Mesothelial cell of epicardium (in vitro differentiated cells): ENCODE measurements around the gene SLC25A3. TPM values are rescaled to one million over a fixed set of nuclear protein-coding genes. Genes with fewer than 3 reads are reported as not detected.

Experiments used
- DNase-seq, 2 experiments: peaks; one replicate each; pipeline ENCODE4 v3.0.0; 2021; ENCODE audit warnings: low spot score in 2 of 2; ENCODE audit not compliant: unreplicated experiment in 2 of 2
- H3K27ac Mint-ChIP-seq: 2 replicates; pipeline ENCODE4 v1.8.0; 2021; ENCODE audit warnings: mixed read lengths
- H3K27me3 Mint-ChIP-seq: 2 replicates; pipeline ENCODE4 v1.8.0; 2021; ENCODE audit warnings: low read depth, mixed read lengths
- H3K36me3 Mint-ChIP-seq: 2 replicates; pipeline ENCODE4 v1.8.0; 2021; ENCODE audit warnings: mixed read lengths
- H3K4me1 Mint-ChIP-seq: 2 replicates; pipeline ENCODE4 v1.8.0; 2021; ENCODE audit warnings: mixed read lengths
- H3K4me3 Mint-ChIP-seq: 2 replicates; pipeline ENCODE4 v1.8.0; 2021; ENCODE audit warnings: mild to moderate bottlenecking, moderate library complexity, mixed read lengths
- H3K9me3 Mint-ChIP-seq: 2 replicates; pipeline ENCODE4 v1.8.0; 2021; ENCODE audit warnings: mixed read lengths
- total RNA-seq: library from RNA; stranded (reverse); gene quantifications from 3 replicates; pipeline ENCODE4 v1.2.1, GENCODE V29; 2021
- TF ChIP-seq, protein P1 (sequence below): fragments of 200-600 bp; sonication (generic); IDR thresholded peaks from one replicate; pipeline ENCODE4 v1.5.0; 2021; ENCODE audit warnings: antibody characterized with exemption; ENCODE audit not compliant: unreplicated experiment

The SLC25A3 gene
- total RNA-seq, 1 donor from 2014 or later = 511 TPM

DNA sequence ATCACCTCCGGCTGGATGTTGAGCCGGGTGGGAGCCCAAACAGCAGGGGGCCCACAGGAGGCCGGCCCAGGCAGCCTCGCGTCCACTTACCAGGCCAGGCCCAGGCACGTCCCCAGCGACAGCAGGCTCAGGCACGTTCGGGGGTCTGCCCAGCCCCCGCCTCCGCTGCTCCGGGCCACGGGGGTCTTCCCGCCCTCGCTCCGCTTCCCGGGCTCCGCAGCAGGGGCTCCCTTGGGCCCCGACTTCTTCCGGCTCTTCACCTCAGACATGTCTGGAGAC, 50.9 kb downstream of the SLC25A3 start:
- Mint-ChIP-seq H3K9me3 (no peaks in the 10 kb centered on the region), H3K36me3 (peaks cover 4% of the 10 kb centered on the region)
- no peak for DNase-seq

DNA sequence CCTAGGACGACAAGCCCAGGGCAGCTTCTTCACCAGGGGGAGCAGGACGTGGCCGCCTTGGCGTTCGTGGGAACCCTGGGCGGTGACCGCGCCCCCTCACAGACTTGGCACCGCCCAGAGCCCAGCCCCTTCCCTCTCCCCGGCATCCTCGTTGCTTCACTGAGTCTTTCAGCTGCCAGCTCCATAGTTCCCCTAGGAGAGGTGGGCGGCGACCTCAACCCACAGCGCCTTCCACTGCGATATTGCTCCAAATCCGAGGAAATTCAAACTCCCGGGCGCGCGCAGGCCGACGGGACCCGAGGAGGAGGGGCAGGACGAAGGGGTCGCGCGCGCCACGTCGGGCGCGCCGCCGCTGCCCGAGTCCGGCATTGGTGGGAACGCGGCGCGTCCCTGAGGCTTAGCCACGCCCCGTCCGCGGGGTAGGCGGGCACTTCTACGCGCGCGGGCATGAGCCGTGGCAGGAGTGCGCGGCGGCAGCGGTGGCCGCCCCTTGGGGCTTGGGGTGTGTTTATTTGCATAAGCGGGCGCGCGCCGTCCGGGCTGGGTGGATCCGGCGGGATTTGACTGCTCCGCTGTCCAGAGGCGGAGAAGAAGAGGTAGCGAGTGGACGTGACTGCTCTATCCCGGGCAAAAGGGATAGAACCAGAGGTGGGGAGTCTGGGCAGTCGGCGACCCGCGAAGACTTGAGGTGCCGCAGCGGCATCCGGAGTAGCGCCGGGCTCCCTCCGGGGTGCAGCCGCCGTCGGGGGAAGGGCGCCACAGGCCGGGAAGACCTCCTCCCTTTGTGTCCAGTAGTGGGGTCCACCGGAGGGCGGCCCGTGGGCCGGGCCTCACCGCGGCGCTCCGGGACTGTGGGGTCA, 51.5 kb downstream of the SLC25A3 start, which contains the start of the genes APAF1 and IKBIP:
Gene APAF1 (plus strand): TSS at position 579 of the 860 bp plus-strand sequence. CDS start 3,070 bp downstream, outside the sequence.
Gene IKBIP (minus strand): TSS at position 77 of the 860 bp plus-strand sequence. CDS start 87 bp downstream, outside the sequence.
- Mint-ChIP-seq H3K4me3 (peak within 1 kb of the TSS; percentile 97), H3K4me1 (peaks cover 17% of the 10 kb centered on the region), H3K27ac (peak within 1 kb of the TSS; percentile 98), H3K27me3 (no peaks in the 10 kb centered on the region), H3K9me3 (no peaks in the 10 kb centered on the region), H3K36me3 (peaks cover 9% of the 10 kb centered on the region)
- TF ChIP-seq, protein P1, sequence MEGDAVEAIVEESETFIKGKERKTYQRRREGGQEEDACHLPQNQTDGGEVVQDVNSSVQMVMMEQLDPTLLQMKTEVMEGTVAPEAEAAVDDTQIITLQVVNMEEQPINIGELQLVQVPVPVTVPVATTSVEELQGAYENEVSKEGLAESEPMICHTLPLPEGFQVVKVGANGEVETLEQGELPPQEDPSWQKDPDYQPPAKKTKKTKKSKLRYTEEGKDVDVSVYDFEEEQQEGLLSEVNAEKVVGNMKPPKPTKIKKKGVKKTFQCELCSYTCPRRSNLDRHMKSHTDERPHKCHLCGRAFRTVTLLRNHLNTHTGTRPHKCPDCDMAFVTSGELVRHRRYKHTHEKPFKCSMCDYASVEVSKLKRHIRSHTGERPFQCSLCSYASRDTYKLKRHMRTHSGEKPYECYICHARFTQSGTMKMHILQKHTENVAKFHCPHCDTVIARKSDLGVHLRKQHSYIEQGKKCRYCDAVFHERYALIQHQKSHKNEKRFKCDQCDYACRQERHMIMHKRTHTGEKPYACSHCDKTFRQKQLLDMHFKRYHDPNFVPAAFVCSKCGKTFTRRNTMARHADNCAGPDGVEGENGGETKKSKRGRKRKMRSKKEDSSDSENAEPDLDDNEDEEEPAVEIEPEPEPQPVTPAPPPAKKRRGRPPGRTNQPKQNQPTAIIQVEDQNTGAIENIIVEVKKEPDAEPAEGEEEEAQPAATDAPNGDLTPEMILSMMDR = no peak
- peak; percentile 93 to 98 for DNase-seq

More for the DNA sequence above, 50.9 kb downstream of the SLC25A3 start:
- H3K4me1 Mint-ChIP-seq = peaks cover 17% of the 10 kb centered on the region
- peak overlapping the region; percentile 97 for H3K4me3 Mint-ChIP-seq
- H3K27ac Mint-ChIP-seq = peak overlapping the region; percentile 98
- TF ChIP-seq, protein P1 = no peak
- no peaks in the 10 kb centered on the region for H3K27me3 Mint-ChIP-seq

- Mint-ChIP-seq H3K9me3 (no peaks in the 10 kb centered on the region), H3K4me1 (peaks cover 17% of the 10 kb centered on the region), H3K27me3 (no peaks in the 10 kb centered on the region), H3K4me3 (peak overlapping the region; percentile 97), H3K36me3 (peaks cover 12% of the 10 kb centered on the region), H3K27ac (peak overlapping the region; percentile 89)
- DNase-seq = peak in 1 of 2 experiments; percentile 46
- TF ChIP-seq, protein P1 = no peak
Observed at GRCh38 chr12:98645572-98646067, 52.1 kb downstream of the SLC25A3 start.

GRCh38 chr12:98646294-98647090, 53.0 kb downstream of the SLC25A3 start:
- Mint-ChIP-seq H3K4me1 (peaks cover 17% of the 10 kb centered on the region), H3K9me3 (no peaks in the 10 kb centered on the region), H3K4me3 (peak overlapping the region; percentile 97), H3K27me3 (no peaks in the 10 kb centered on the region), H3K27ac (peak overlapping the region; percentile 52), H3K36me3 (peaks cover 18% of the 10 kb centered on the region)
- TF ChIP-seq, protein P1 = no peak
- DNase-seq = no peak

- H3K4me3 Mint-ChIP-seq = no peak overlapping the region
- H3K27ac Mint-ChIP-seq = no peak overlapping the region
- no peak for DNase-seq
- TF ChIP-seq, protein P1 = no peak
- H3K27me3 Mint-ChIP-seq = no peaks in the 10 kb centered on the region
- H3K9me3 Mint-ChIP-seq = no peaks in the 10 kb centered on the region
- H3K36me3 Mint-ChIP-seq = peaks cover 22% of the 10 kb centered on the region
- peaks cover 6% of the 10 kb centered on the region for H3K4me1 Mint-ChIP-seq
Observed at GRCh38 chr12:98651328-98651727, 57.8 kb downstream of the SLC25A3 start.
